K562 (cell line): ENCODE results near the gene FSTL4. TPM values are rescaled to one million over a fixed set of nuclear protein-coding genes. Genes with fewer than 3 reads are reported as not detected.

ENCODE experiments used
- ATAC-seq: fragments of 200-7000 bp; cut with Tn5 transposase; 3 replicates; pipeline ENCODE4 v1.9.1; 2020; ENCODE audit warnings: moderate library complexity
- BruUV-seq: library from RNA; stranded (reverse); fragments of 400-500 nt; replicated peaks from 2 replicates; lab custom pipeline; 2021; lab: Mats Ljungman, UMichigan
- CTCF ChIA-PET: fragments of 300-600 bp; formaldehyde crosslinking; extraction: SDS; loops from one replicate; lab custom pipeline; 2021; ENCODE audit warnings: low intra/inter-chr PET ratio; lab: Yijun Ruan, JAX
- POLR2A ChIA-PET: fragments of 300-600, 350-650 bp; sonication (Branson Sonifier 250); formaldehyde crosslinking; extraction: SDS; loops from one replicate; lab custom pipeline; 2021; ENCODE audit warnings: antibody characterized with exemption, inconsistent platforms; lab: Yijun Ruan, JAX
- DNase-seq, 4 experiments: peaks; one replicate each; pipeline versions ENCODE4 v3.0.0 to v3.0.0-alpha.2; 2011 to 2018; ENCODE audit warnings: low spot score in 3 of 4, mixed read lengths in 3 of 4; ENCODE audit errors: extremely low read depth in 1 of 4
- FAIRE-seq: peaks from 2 replicates; lab custom pipeline; 2011; peaks lifted over from hg19 to GRCh38; lab: Jason Lieb, UNC
- H2AFZ ChIP-seq: 2 replicates; pipeline ENCODE4 v1.6.0; 2011; ENCODE audit warnings: low read depth, low read length, control low read depth, inconsistent platforms
- H3K27ac ChIP-seq: fragments of 200-600 bp; 3 replicates; pipeline ENCODE4 v1.8.0; 2011; ENCODE audit warnings: low read depth, mild to moderate bottlenecking, control low read depth, inconsistent platforms, low read length, moderate library complexity, mixed read lengths; ENCODE audit errors: extremely low read depth
- H3K27me3 ChIP-seq, 2 experiments: fragments of 300-600 bp in 1 of 2; 2 replicates in 1 of 2; 3 replicates in 1 of 2; pipeline versions ENCODE4 v1.6.0 to v1.8.0; 2011; ENCODE audit warnings: inconsistent platforms in 2 of 2, low read length in 2 of 2, mild to moderate bottlenecking in 1 of 2, mixed read lengths in 1 of 2, moderate library complexity in 1 of 2; ENCODE audit not compliant: control insufficient read depth in 2 of 2, insufficient read depth in 2 of 2
- H3K36me3 ChIP-seq: fragments of 300-600 bp; 3 replicates; pipeline ENCODE4 v1.8.0; 2011; ENCODE audit warnings: mild to moderate bottlenecking, low read length, inconsistent platforms; ENCODE audit not compliant: control insufficient read depth, insufficient read depth
- H3K4me1 ChIP-seq, 2 experiments: fragments of 200-600 bp in 1 of 2; replicated peaks in 1 of 2; 2 replicates in 1 of 2; 3 replicates in 1 of 2; pipeline versions ENCODE4 v1.5.1 to v1.8.0; 2011; ENCODE audit warnings: inconsistent platforms in 2 of 2, low read length in 2 of 2, mild to moderate bottlenecking in 1 of 2, mixed read lengths in 1 of 2, moderate library complexity in 1 of 2; ENCODE audit not compliant: control insufficient read depth in 2 of 2, insufficient read depth in 2 of 2
- H3K4me2 ChIP-seq: 2 replicates; pipeline ENCODE4 v1.6.1; 2011; ENCODE audit warnings: low read length, control low read depth, inconsistent platforms, mixed read lengths; ENCODE audit not compliant: insufficient read depth
- H3K4me3 ChIP-seq: fragments of 200-600 bp; sonication (generic), shearing (Covaris generic); 2 replicates; pipeline ENCODE4 v1.5.1; 2016; ENCODE audit warnings: control low read depth, inconsistent platforms
- H3K79me2 ChIP-seq: fragments of 200-600 bp; 3 replicates; pipeline ENCODE4 v1.8.0; 2011; ENCODE audit warnings: low read length, inconsistent platforms; ENCODE audit not compliant: control insufficient read depth, insufficient read depth
- H3K9ac ChIP-seq, 2 experiments: 2 replicates each; pipeline versions ENCODE4 v1.6.0 to v1.6.1; 2011; ENCODE audit warnings: low read depth in 2 of 2, low read length in 2 of 2, control low read depth in 1 of 2, inconsistent platforms in 1 of 2, mild to moderate bottlenecking in 1 of 2, mixed read lengths in 1 of 2; ENCODE audit not compliant: insufficient read depth in 1 of 2
- H3K9me1 ChIP-seq: one replicate; pipeline ENCODE4 v1.6.0; 2011; ENCODE audit warnings: inconsistent platforms, mild to moderate bottlenecking, low read length, moderate library complexity; ENCODE audit not compliant: control insufficient read depth, insufficient read depth
- H3K9me3 ChIP-seq: replicated peaks from 2 replicates; pipeline ENCODE4 v1.5.1; 2011; ENCODE audit warnings: low read depth, low read length, inconsistent platforms; ENCODE audit not compliant: control insufficient read depth, insufficient read depth
- H4K20me1 ChIP-seq: replicated peaks from 2 replicates; pipeline ENCODE4 v1.6.1; 2011; ENCODE audit warnings: low read length, inconsistent platforms, mixed read lengths; ENCODE audit not compliant: control insufficient read depth, insufficient read depth
- ARID4B ChIP-seq: sonication (generic); formaldehyde crosslinking; IDR thresholded peaks from 2 replicates; pipeline ENCODE4 v1.8.0; 2022; ENCODE audit warnings: mild to moderate bottlenecking, missing genetic modification reagents
- CTCF ChIP-seq, 3 experiments: IDR thresholded peaks in 2 of 3; conservative IDR thresholded peaks in 1 of 3; 2 replicates each; pipeline ENCODE4 v1.5.1; 2011 to 2012; ENCODE audit warnings: low read length in 3 of 3, mild to moderate bottlenecking in 3 of 3, control low read depth in 2 of 3, improper control_type of control experiment in 1 of 3, inconsistent platforms in 1 of 3, low read depth in 1 of 3, mixed read lengths in 1 of 3, moderate library complexity in 1 of 3; ENCODE audit not compliant: insufficient read depth in 2 of 3
- MLX ChIP-seq, 2 experiments: fragments of 450-650 bp in 1 of 2; sonication (generic) in 1 of 2; formaldehyde crosslinking; conservative IDR thresholded peaks; 2 replicates each; pipeline versions ENCODE4 v1.4.0 to v1.8.1; 2020 to 2022; ENCODE audit warnings: mild to moderate bottlenecking in 1 of 2, missing genetic modification reagents in 1 of 2
- NFIC ChIP-seq: fragments of 450-650 bp; IDR thresholded peaks from 2 replicates; pipeline ENCODE4 v1.6.1; 2017; ENCODE audit warnings: mild to moderate bottlenecking, inconsistent platforms
- RAD21 ChIP-seq, 2 experiments: fragments of 250-450 bp in 1 of 2; fragments of 450-650 bp in 1 of 2; sonication (Bioruptor Pico) in 1 of 2; formaldehyde crosslinking in 1 of 2; IDR thresholded peaks in 1 of 2; conservative IDR thresholded peaks in 1 of 2; 2 replicates each; pipeline versions ENCODE4 v1.4.0 to v1.8.0; 2020 to 2022; ENCODE audit warnings: mild to moderate bottlenecking in 2 of 2, moderate library complexity in 1 of 2
- SMARCA5 ChIP-seq: fragments of 450-650 bp; IDR thresholded peaks from 2 replicates; pipeline ENCODE4 v1.6.1; 2016
- ZBTB8A ChIP-seq: fragments of 450-650 bp; IDR thresholded peaks from 2 replicates; pipeline ENCODE4 v1.6.1; 2018; ENCODE audit warnings: mild to moderate bottlenecking, moderate library complexity; ENCODE audit not compliant: partially characterized antibody
- ZHX1 ChIP-seq: fragments of 150-350 bp; conservative IDR thresholded peaks from 2 replicates; pipeline ENCODE4 v1.6.1; 2014; ENCODE audit warnings: low read length
- ZNF224 ChIP-seq: sonication (generic); formaldehyde crosslinking; IDR thresholded peaks from 2 replicates; pipeline ENCODE4 v1.8.0; 2022; ENCODE audit warnings: mild to moderate bottlenecking, missing genetic modification reagents
- ZNF79 ChIP-seq: fragments of 250-450 bp; sonication (Bioruptor Pico); IDR thresholded peaks from 2 replicates; pipeline ENCODE4 v1.4.0; 2020; ENCODE audit warnings: low read depth, mild to moderate bottlenecking, moderate library complexity
- WGBS: fragments of 100-300 bp; shearing (Covaris generic); methylation state at CpG from one replicate; pipeline ENCODE4 v1.1.6; 2016; ENCODE audit warnings: low coverage, mixed read lengths; ENCODE audit not compliant: insufficient coverage; ENCODE audit errors: missing lambda C conversion rate; 5-methylcytosine and 5-hydroxymethylcytosine counted together
- in situ Hi-C: fragments of 300-500 bp; cut with MboI; formaldehyde crosslinking; loops from 4 replicates; pipeline ENCODE4 v1.15.0; 2018; ENCODE audit warnings: inconsistent platforms, mixed read lengths
- intact Hi-C: fragments of 100-400 bp; cut with micrococcal nuclease; formaldehyde crosslinking; loops from 2 replicates; pipeline ENCODE4 v1.14.2; 2022
- polyA plus RNA-seq, 8 experiments: library from polyadenylated mRNA; depleted of rRNA in 4 of 8; stranded (reverse) in 5 of 8; unstranded in 3 of 8; fragments of >200 nt; fragmentation: Nextera tagmentation in 2 of 8; fragmentation: Illumina TruSeq in 1 of 8; extraction: Ambion mirVana in 2 of 8; extraction: Trizol in 1 of 8; gene quantifications; 2 replicates each; pipeline versions ENCODE4 v1.2.1 to v1.2.3, GENCODE V29; 2011 to 2014; ENCODE audit warnings: inconsistent platforms in 1 of 8, missing spikeins in 1 of 8
- total RNA-seq, 7 experiments: library from RNA; depleted of rRNA in 6 of 7; stranded (reverse); fragments of >200 nt in 6 of 7; fragmentation: Illumina TruSeq in 2 of 7; extraction: Trizol in 2 of 7; gene quantifications; 2 replicates each; pipeline versions ENCODE4 v1.2.1 to v1.2.3, GENCODE V29; 2011 to 2021; ENCODE audit warnings: low replicate concordance in 1 of 7

Gene FSTL4
- total and polyA plus RNA-seq, 9 of the 15 experiments (the other 6 are each of a cell fraction or from before 2014, with no cell fraction given) = 0.08 to 0.18 (median 0.10) TPM; not detected in 5

GRCh38 chr5:133471699-133472098 lies 140.6 kb downstream of the FSTL4 start (continued):
- TF ChIP-seq CTCF (IDR thresholded peaks at IDR 0.05 in 2 of 3, conservative IDR thresholded peaks at IDR 0.05 in 1 of 3; ENCODE audit: insufficient read depth in 2 of 3, low read depth in 1 of 3, low read length in 3 of 3) (peak; percentile 3 to 27 (median 20); a peak in 2 of 6 replicates), RAD21 (CRISPR knock-in tag; conservative IDR thresholded peaks at IDR 0.05 in 1 of 2, IDR thresholded peaks at IDR 0.05 in 1 of 2) (peak in 1 of 2 experiments; percentile 12; a peak in 1 of 4 replicates)

GRCh38 chr5:133470841-133471240 lies 141.5 kb downstream of the FSTL4 start:
- no peak overlapping the region for H3K4me3 ChIP-seq
- H3K27ac ChIP-seq = no peak overlapping the region
- no peak overlapping the region for H3K4me2 ChIP-seq
- peaks cover 25 to 54% of the 10 kb centered on the region in 2 experiments for H3K27me3 ChIP-seq
- no TSS peak for BruUV-seq
- H3K4me1 ChIP-seq = no peaks in the 10 kb centered on the region; a peak in 2 of 5 replicates
- in situ Hi-C loops (loop anchor here (25.0 kb wide), 1 partner anchor 359 kb away; no protein-coding TSS in a partner anchor), intact Hi-C loops (no loop called here)
- H4K20me1 ChIP-seq = no peaks in the 10 kb centered on the region
- 42% methylated on average over 3 of the region's 3 CpGs for WGBS
- no peaks in the 10 kb centered on the region for H3K79me2 ChIP-seq
- ChIA-PET CTCF (no interaction called here), POLR2A (no interaction called here)
- ATAC-seq = no peak
- H3K36me3 ChIP-seq = no peaks in the 10 kb centered on the region
- no peaks in the 10 kb centered on the region for H3K9me3 ChIP-seq
- DNase-seq = no peak
- no peak overlapping the region for H2AFZ ChIP-seq
- FAIRE-seq = no peak
- no peak overlapping the region for H3K9ac ChIP-seq
- no peaks in the 10 kb centered on the region for H3K9me1 ChIP-seq
- TF ChIP-seq ZBTB8A = no peak
- no peak for TF ChIP-seq NFIC
- TF ChIP-seq ARID4B (CRISPR knock-in tag) = no peak
- no peak for TF ChIP-seq ZNF224 (CRISPR knock-in tag)
- TF ChIP-seq ZNF79 (CRISPR knock-in tag) = no peak
- TF ChIP-seq MLX (CRISPR knock-in tag; conservative IDR thresholded peaks at IDR 0.05) = no peak
- TF ChIP-seq ZHX1 = no peak
- TF ChIP-seq SMARCA5 = no peak
